ENCODE measurements around the gene AMBRA1. TPM values are rescaled to one million over a fixed set of nuclear protein-coding genes. Genes with fewer than 3 reads are reported as not detected.
"Not testable (repeated sequence)": the region's sequence is repeated elsewhere in the genome, so short reads cannot be mapped to it uniquely, and the experiment has no call there.

Gene AMBRA1
- total and polyA plus RNA-seq, 2 of the 8 experiments (the other 6 are each of a cell fraction or from before 2014, with no cell fraction given): 14.2 to 37.4 TPM

GRCh38 chr11:46379482-46380293, 214.1 kb downstream of the AMBRA1 start:
- H3K14ac ChIP-seq (ENCODE audit: insufficient read length); H2BK12ac ChIP-seq (ENCODE audit: low read depth, low read length); H4K5ac ChIP-seq (ENCODE audit: insufficient read length, low read depth, low read length); H2AFZ ChIP-seq (ENCODE audit: low read length); H3K23ac ChIP-seq (ENCODE audit: insufficient read length); H3K79me1 ChIP-seq (ENCODE audit: low read depth, low read length); H2BK120ac ChIP-seq (replicated peaks; ENCODE audit: low read depth, low read length); H4K91ac ChIP-seq (replicated peaks; ENCODE audit: insufficient read length, low read length); H3K79me2 ChIP-seq (ENCODE audit: control insufficient read depth in 1 of 2, insufficient read depth in 2 of 2, low read length in 2 of 2); H3K56ac ChIP-seq (replicated peaks; ENCODE audit: insufficient read length, low read depth, low read length); H2BK5ac ChIP-seq (ENCODE audit: low read depth, low read length); FAIRE-seq; H3K4ac ChIP-seq (replicated peaks; ENCODE audit: insufficient read length, low read depth, low read length); H3K27ac ChIP-seq (ENCODE audit: low read depth, low read length); H2BK20ac ChIP-seq (ENCODE audit: low read length); H3K27me3 ChIP-seq (replicated peaks in 1 of 4; ENCODE audit: control insufficient read depth in 3 of 4, extremely low read depth in 1 of 4, insufficient read depth in 3 of 4, low read length in 3 of 4); H3K18ac ChIP-seq (ENCODE audit: extremely low read depth, low read length); H2AK5ac ChIP-seq (ENCODE audit: low read depth, low read length); H3K9ac ChIP-seq (replicated peaks in 1 of 4; ENCODE audit: extremely low read depth in 1 of 4, low read depth in 3 of 4, low read length in 3 of 4); H3K9me3 ChIP-seq (ENCODE audit: insufficient read depth in 2 of 2, low read depth in 1 of 2, low read length in 1 of 2); H4K8ac ChIP-seq (ENCODE audit: extremely low read depth, insufficient read depth, low read length); H3K23me2 ChIP-seq (ENCODE audit: low read depth, low read length): not testable (repeated sequence)
- WGBS, 2 experiments (ENCODE audit: extremely low coverage in 1 of 2, insufficient coverage in 1 of 2, insufficient read length in 1 of 2, insufficient replicate concordance in 2 of 2, low coverage in 1 of 2, low lambda C conversion rate in 2 of 2, missing lambda C conversion rate in 1 of 2): 13% methylated on average over 31 of the region's 36 CpGs; no CpG with 5 or more reads in 1 of the 2 experiments
- POLR2A ChIA-PET (ENCODE audit: partially characterized antibody): interaction anchor here (0.7 to 3.8 kb wide), 10 partner anchors 9 to 257 kb away, joined by 3 to 35 read pairs (median 4); partner anchors contain the start of gene CHRM4
- peaks cover 0 to 16% (median 13%) of the 10 kb centered on the region in 4 experiments; a peak in 6 of 7 replicates for H3K4me1 ChIP-seq (replicated peaks in 1 of 4; ENCODE audit: control insufficient read depth in 3 of 4, insufficient read depth in 4 of 4, low read length in 3 of 4)
- peak; percentile 19 for TF ChIP-seq SAP30 (IDR thresholded peaks at IDR 0.05; ENCODE audit: insufficient read depth, insufficient replicate concordance, low read length)
- TF ChIP-seq SIN3A (conservative IDR thresholded peaks at IDR 0.05 in 1 of 2, IDR thresholded peaks at IDR 0.05 in 1 of 2; ENCODE audit: low read depth in 1 of 2, low read length in 2 of 2): 0 out of 4 replicates have a peak, but pooled peaks of 1 of the 2 experiments have one; percentile 28
- 0 out of 3 replicates have a peak, but pooled peaks of 1 of the 2 experiments have one; percentile 9 for TF ChIP-seq POLR2A (IDR thresholded peaks at IDR 0.05; ENCODE audit: control extremely low read depth in 1 of 2, low read depth in 2 of 2, low read length in 2 of 2)
- TF ChIP-seq, protein P1, sequence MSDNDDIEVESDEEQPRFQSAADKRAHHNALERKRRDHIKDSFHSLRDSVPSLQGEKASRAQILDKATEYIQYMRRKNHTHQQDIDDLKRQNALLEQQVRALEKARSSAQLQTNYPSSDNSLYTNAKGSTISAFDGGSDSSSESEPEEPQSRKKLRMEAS (IDR thresholded peaks at IDR 0.05): peak; percentile 45; the same call in 1 of the 2 replicates
- CTCF ChIA-PET (ENCODE audit: partially characterized antibody): interaction anchor here (0.5 to 44.5 kb wide), 5 partner anchors 9 to 79 kb away, joined by 4 to 1004 read pairs (median 24); partner anchors contain the start of gene DGKZ
- peak overlapping the region; percentile 46; the same call in 1 of the 2 replicates for H2BK15ac ChIP-seq (ENCODE audit: low read length)
- DNase-seq (ENCODE audit: low read depth in 1 of 2, low spot score in 2 of 2): peak; percentile 75 to 81
- H4K20me1 ChIP-seq (replicated peaks in 1 of 2; ENCODE audit: control insufficient read depth in 1 of 2, insufficient read depth in 2 of 2, low read length in 2 of 2): peaks cover 15 to 22% of the 10 kb centered on the region in 2 experiments
- H3K4me3 ChIP-seq (ENCODE audit: extremely low read depth in 1 of 4, insufficient read depth in 2 of 4, low read depth in 3 of 4, low read length in 4 of 4): peak overlapping the region; percentile 34 to 95 (median 53); a peak in 7 of 8 replicates
- peak overlapping the region; percentile 69 to 94 for H3K4me2 ChIP-seq (ENCODE audit: insufficient read depth in 1 of 2, low read depth in 2 of 2, low read length in 2 of 2)
- H3K36me3 ChIP-seq (ENCODE audit: control insufficient read depth in 2 of 4, insufficient read depth in 4 of 4, low read length in 3 of 4): peaks cover 7 to 31% (median 15%) of the 10 kb centered on the region in 4 experiments; a peak in 4 of 8 replicates

Measured in H1 (cell line).